Peyer's patch (tissue), 4 donors: ENCODE results near the gene SPATA3.

Experiments used
- POLR2A ChIP-seq, 2 donors: fragments of 450-650 bp; IDR thresholded peaks; one replicate each; pipeline ENCODE4 v1.5.1; 2017; ENCODE audit warnings: antibody characterized with exemption in 2 of 2, mild to moderate bottlenecking in 2 of 2, moderate library complexity in 2 of 2
- TF ChIP-seq, protein P1 (sequence below), 6 experiments: fragments of 450-650 bp in 4 of 6; fragments of 200-600 bp in 2 of 6; sonication (generic) in 1 of 6; IDR thresholded peaks; one replicate each; pipeline ENCODE4 v1.5.1; 2017 to 2019; ENCODE audit warnings: antibody characterized with exemption in 6 of 6, mild to moderate bottlenecking in 3 of 6, moderate library complexity in 1 of 6

GRCh38 chr2:230954746-230955145 lies 41.2 kb upstream of the SPATA3 start:
- TF ChIP-seq, protein P1, sequence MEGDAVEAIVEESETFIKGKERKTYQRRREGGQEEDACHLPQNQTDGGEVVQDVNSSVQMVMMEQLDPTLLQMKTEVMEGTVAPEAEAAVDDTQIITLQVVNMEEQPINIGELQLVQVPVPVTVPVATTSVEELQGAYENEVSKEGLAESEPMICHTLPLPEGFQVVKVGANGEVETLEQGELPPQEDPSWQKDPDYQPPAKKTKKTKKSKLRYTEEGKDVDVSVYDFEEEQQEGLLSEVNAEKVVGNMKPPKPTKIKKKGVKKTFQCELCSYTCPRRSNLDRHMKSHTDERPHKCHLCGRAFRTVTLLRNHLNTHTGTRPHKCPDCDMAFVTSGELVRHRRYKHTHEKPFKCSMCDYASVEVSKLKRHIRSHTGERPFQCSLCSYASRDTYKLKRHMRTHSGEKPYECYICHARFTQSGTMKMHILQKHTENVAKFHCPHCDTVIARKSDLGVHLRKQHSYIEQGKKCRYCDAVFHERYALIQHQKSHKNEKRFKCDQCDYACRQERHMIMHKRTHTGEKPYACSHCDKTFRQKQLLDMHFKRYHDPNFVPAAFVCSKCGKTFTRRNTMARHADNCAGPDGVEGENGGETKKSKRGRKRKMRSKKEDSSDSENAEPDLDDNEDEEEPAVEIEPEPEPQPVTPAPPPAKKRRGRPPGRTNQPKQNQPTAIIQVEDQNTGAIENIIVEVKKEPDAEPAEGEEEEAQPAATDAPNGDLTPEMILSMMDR (IDR thresholded peaks at IDR 0.05), result no peak
- TF ChIP-seq POLR2A (IDR thresholded peaks at IDR 0.05), result no peak
